A673 (cell line): ENCODE results near the gene ADGRB2.

Source experiments
- EZH2 ChIP-seq: fragments of 200-600 bp; sonication (generic); IDR thresholded peaks from 2 replicates; pipeline ENCODE4 v1.6.1; 2017; ENCODE audit warnings: borderline replicate concordance, low read depth, mild to moderate bottlenecking, mixed read lengths, antibody characterized with exemption, low read length; ENCODE audit not compliant: poor library complexity, severe bottlenecking
- TF ChIP-seq, protein P1 (sequence below): fragments of 300-800, 200-600 bp; sonication (generic); conservative IDR thresholded peaks from 2 replicates; pipeline ENCODE4 v1.5.1; 2017; ENCODE audit warnings: low read depth, mild to moderate bottlenecking, antibody characterized with exemption, low read length, moderate library complexity, mixed read lengths

GRCh38 chr1:31795801-31796621 lies 31.9 kb upstream of the ADGRB2 start:
- TF ChIP-seq, protein P1, sequence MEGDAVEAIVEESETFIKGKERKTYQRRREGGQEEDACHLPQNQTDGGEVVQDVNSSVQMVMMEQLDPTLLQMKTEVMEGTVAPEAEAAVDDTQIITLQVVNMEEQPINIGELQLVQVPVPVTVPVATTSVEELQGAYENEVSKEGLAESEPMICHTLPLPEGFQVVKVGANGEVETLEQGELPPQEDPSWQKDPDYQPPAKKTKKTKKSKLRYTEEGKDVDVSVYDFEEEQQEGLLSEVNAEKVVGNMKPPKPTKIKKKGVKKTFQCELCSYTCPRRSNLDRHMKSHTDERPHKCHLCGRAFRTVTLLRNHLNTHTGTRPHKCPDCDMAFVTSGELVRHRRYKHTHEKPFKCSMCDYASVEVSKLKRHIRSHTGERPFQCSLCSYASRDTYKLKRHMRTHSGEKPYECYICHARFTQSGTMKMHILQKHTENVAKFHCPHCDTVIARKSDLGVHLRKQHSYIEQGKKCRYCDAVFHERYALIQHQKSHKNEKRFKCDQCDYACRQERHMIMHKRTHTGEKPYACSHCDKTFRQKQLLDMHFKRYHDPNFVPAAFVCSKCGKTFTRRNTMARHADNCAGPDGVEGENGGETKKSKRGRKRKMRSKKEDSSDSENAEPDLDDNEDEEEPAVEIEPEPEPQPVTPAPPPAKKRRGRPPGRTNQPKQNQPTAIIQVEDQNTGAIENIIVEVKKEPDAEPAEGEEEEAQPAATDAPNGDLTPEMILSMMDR: no peak
- TF ChIP-seq EZH2: no peak
